Measurements from ENCODE around the gene TNFSF13. TPM values are rescaled to one million over a fixed set of nuclear protein-coding genes. Genes with fewer than 3 reads are reported as not detected.

Gene TNFSF13
- total and polyA plus RNA-seq, 2 of the 8 experiments (the other 6 are each of a cell fraction or from before 2014, with no cell fraction given), result 2.1 to 2.6 TPM

DNA sequence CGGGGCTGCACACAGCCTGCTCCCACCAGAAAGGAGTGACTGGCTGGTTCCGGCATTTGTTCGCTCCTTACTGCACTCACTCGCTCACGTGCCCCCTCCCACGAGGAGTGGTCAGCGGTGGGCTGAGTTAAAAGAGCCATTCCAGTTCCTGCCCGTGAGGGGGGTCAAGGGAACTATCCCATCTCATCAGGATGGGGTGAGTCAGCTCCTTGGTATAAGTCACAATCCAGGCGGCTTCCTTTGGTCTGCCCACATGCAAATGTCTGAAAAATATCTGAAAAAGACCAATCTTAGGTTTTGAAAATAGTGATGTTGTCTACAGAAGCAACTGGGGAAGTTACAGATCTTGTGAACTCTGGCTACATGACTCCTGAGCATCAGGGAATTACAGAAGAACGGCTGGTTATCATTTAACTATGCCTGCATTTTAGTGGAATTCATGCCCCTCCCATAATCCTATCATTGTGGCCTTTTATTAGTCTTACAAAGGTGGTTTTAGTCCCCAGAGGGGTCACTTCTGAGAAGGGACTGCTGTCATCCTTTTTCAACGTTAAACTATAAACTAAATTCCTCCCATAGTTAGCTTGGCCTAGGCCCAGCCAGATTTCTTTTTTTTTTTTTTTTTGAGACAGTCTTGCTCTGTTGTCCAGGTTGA, 19.5 kb upstream of the TNFSF13 start (continued):
- no peak for TF ChIP-seq TAF7 (optimal IDR thresholded peaks at IDR 0.05; ENCODE audit: borderline replicate concordance, low read depth, low read length)
- no peak for TF ChIP-seq POU5F1 (IDR thresholded peaks at IDR 0.05; ENCODE audit: low read depth, low read length)
- no peak for TF ChIP-seq RAD21 (IDR thresholded peaks at IDR 0.05 in 1 of 2, conservative IDR thresholded peaks at IDR 0.05 in 1 of 2; ENCODE audit: low read depth in 2 of 2, low read length in 2 of 2)
- TF ChIP-seq NANOG (IDR thresholded peaks at IDR 0.05; ENCODE audit: insufficient read depth, low read depth, low read length, poor library complexity, severe bottlenecking), result no peak
- no peak for TF ChIP-seq SP2 (IDR thresholded peaks at IDR 0.05; ENCODE audit: low read length)

Data from H1 (cell line).